Stimulated activated memory B cell treated with anti-CD40 and anti-IgM and Interleukin-4, amounts not matched to agents 10 μg/mL and 1 μg/mL and 100 μg/mL, for 72 hours (primary cell): Measurements from ENCODE around the gene KCNG2.

Source experiments
- ATAC-seq: fragments of 150-1000 bp; cut with Tn5 transposase; 2 replicates; pipeline ENCODE4 v1.10.0; 2021
- H3K27ac Mint-ChIP-seq: one replicate; pipeline ENCODE4 v1.8.0; 2022; ENCODE audit warnings: mild to moderate bottlenecking, mixed read lengths
- H3K27me3 Mint-ChIP-seq: one replicate; pipeline ENCODE4 v1.8.0; 2022; ENCODE audit warnings: mixed read lengths
- H3K36me3 Mint-ChIP-seq: one replicate; pipeline ENCODE4 v1.8.0; 2022; ENCODE audit warnings: mixed read lengths
- H3K4me1 Mint-ChIP-seq: one replicate; pipeline ENCODE4 v1.8.0; 2022; ENCODE audit warnings: mixed read lengths
- H3K4me3 Mint-ChIP-seq: one replicate; pipeline ENCODE4 v1.8.0; 2022; ENCODE audit warnings: mild to moderate bottlenecking, moderate library complexity, mixed read lengths
- H3K9me3 Mint-ChIP-seq: one replicate; pipeline ENCODE4 v1.8.0; 2022; ENCODE audit warnings: mixed read lengths

The KCNG2 gene

GRCh38 chr18:79834834-79835233 lies 37.1 kb downstream of the KCNG2 start:
- Mint-ChIP-seq H3K36me3 (peaks cover 7% of the 10 kb centered on the region), H3K27me3 (peaks cover 46% of the 10 kb centered on the region), H3K4me1 (no peaks in the 10 kb centered on the region), H3K4me3 (no peak overlapping the region), H3K9me3 (peaks cover 15% of the 10 kb centered on the region), H3K27ac (no peak overlapping the region)
- ATAC-seq, result no peak

- peaks cover 10% of the 10 kb centered on the region for H3K27me3 Mint-ChIP-seq
- peaks cover 12% of the 10 kb centered on the region for H3K4me1 Mint-ChIP-seq
- H3K36me3 Mint-ChIP-seq, result peaks cover 9% of the 10 kb centered on the region
- no peak for ATAC-seq
- H3K27ac Mint-ChIP-seq, result no peak overlapping the region
- H3K9me3 Mint-ChIP-seq, result peaks cover 19% of the 10 kb centered on the region
- H3K4me3 Mint-ChIP-seq, result no peak overlapping the region
Measured at GRCh38 chr18:79841936-79842335, 44.2 kb downstream of the KCNG2 start.

- Mint-ChIP-seq H3K9me3 (peaks cover 19% of the 10 kb centered on the region), H3K4me1 (peaks cover 12% of the 10 kb centered on the region), H3K36me3 (peaks cover 9% of the 10 kb centered on the region), H3K27ac (no peak overlapping the region), H3K4me3 (no peak overlapping the region), H3K27me3 (no peaks in the 10 kb centered on the region)
- ATAC-seq, result no peak
Measured at GRCh38 chr18:79844999-79845563, 47.3 kb downstream of the KCNG2 start.

GRCh38 chr18:79846936-79847557 lies 49.3 kb downstream of the KCNG2 start:
- peaks cover 15% of the 10 kb centered on the region for H3K9me3 Mint-ChIP-seq
- no peaks in the 10 kb centered on the region for H3K27me3 Mint-ChIP-seq
- H3K27ac Mint-ChIP-seq, result no peak overlapping the region
- no peak for ATAC-seq
- peaks cover 9% of the 10 kb centered on the region for H3K36me3 Mint-ChIP-seq
- peaks cover 12% of the 10 kb centered on the region for H3K4me1 Mint-ChIP-seq
- no peak overlapping the region for H3K4me3 Mint-ChIP-seq

- no peaks in the 10 kb centered on the region for H3K27me3 Mint-ChIP-seq
- peaks cover 2% of the 10 kb centered on the region for H3K36me3 Mint-ChIP-seq
- no peak overlapping the region for H3K27ac Mint-ChIP-seq
- peaks cover 12% of the 10 kb centered on the region for H3K4me1 Mint-ChIP-seq
- H3K9me3 Mint-ChIP-seq, result peaks cover 10% of the 10 kb centered on the region
- no peak for ATAC-seq
- H3K4me3 Mint-ChIP-seq, result no peak overlapping the region
Measured at GRCh38 chr18:79847606-79848293, 50.0 kb downstream of the KCNG2 start.

- Mint-ChIP-seq H3K27me3 (peaks cover 5% of the 10 kb centered on the region), H3K36me3 (no peaks in the 10 kb centered on the region), H3K9me3 (peaks cover 9% of the 10 kb centered on the region), H3K27ac (no peak overlapping the region), H3K4me3 (no peak overlapping the region), H3K4me1 (peaks cover 11% of the 10 kb centered on the region)
- no peak for ATAC-seq
Measured at GRCh38 chr18:79848294-79848578, 50.5 kb downstream of the KCNG2 start.

- Mint-ChIP-seq H3K36me3 (no peaks in the 10 kb centered on the region), H3K4me3 (no peak overlapping the region), H3K4me1 (peaks cover 6% of the 10 kb centered on the region), H3K27me3 (peaks cover 8% of the 10 kb centered on the region), H3K9me3 (peaks cover 6% of the 10 kb centered on the region), H3K27ac (no peak overlapping the region)
- ATAC-seq, result no peak
Measured at GRCh38 chr18:79848579-79849327, 51.0 kb downstream of the KCNG2 start.

GRCh38 chr18:79849328-79850207 lies 51.8 kb downstream of the KCNG2 start:
- no peaks in the 10 kb centered on the region for H3K36me3 Mint-ChIP-seq
- peaks cover 3% of the 10 kb centered on the region for H3K9me3 Mint-ChIP-seq
- ATAC-seq, result no peak
- no peak overlapping the region for H3K4me3 Mint-ChIP-seq
- peaks cover 2% of the 10 kb centered on the region for H3K4me1 Mint-ChIP-seq
- H3K27ac Mint-ChIP-seq, result no peak overlapping the region
- H3K27me3 Mint-ChIP-seq, result peaks cover 9% of the 10 kb centered on the region

GRCh38 chr18:79850731-79851130 lies 53.0 kb downstream of the KCNG2 start:
- Mint-ChIP-seq H3K4me1 (peaks cover 13% of the 10 kb centered on the region), H3K36me3 (no peaks in the 10 kb centered on the region), H3K4me3 (no peak overlapping the region), H3K9me3 (no peaks in the 10 kb centered on the region), H3K27me3 (peaks cover 17% of the 10 kb centered on the region), H3K27ac (no peak overlapping the region)
- no peak for ATAC-seq

GRCh38 chr18:79851489-79851888 lies 53.8 kb downstream of the KCNG2 start:
- Mint-ChIP-seq H3K27me3 (peaks cover 17% of the 10 kb centered on the region), H3K4me3 (no peak overlapping the region), H3K36me3 (no peaks in the 10 kb centered on the region), H3K4me1 (peaks cover 20% of the 10 kb centered on the region), H3K9me3 (no peaks in the 10 kb centered on the region), H3K27ac (no peak overlapping the region)
- ATAC-seq, result no peak

GRCh38 chr18:79851950-79852349 lies 54.2 kb downstream of the KCNG2 start:
- Mint-ChIP-seq H3K4me3 (no peak overlapping the region), H3K27ac (no peak overlapping the region), H3K27me3 (peaks cover 17% of the 10 kb centered on the region), H3K36me3 (no peaks in the 10 kb centered on the region), H3K9me3 (no peaks in the 10 kb centered on the region), H3K4me1 (peaks cover 24% of the 10 kb centered on the region)
- ATAC-seq, result no peak

GRCh38 chr18:79852561-79853302 lies 55.0 kb downstream of the KCNG2 start:
- peaks cover 17% of the 10 kb centered on the region for H3K27me3 Mint-ChIP-seq
- H3K4me1 Mint-ChIP-seq, result peaks cover 31% of the 10 kb centered on the region
- no peaks in the 10 kb centered on the region for H3K9me3 Mint-ChIP-seq
- H3K27ac Mint-ChIP-seq, result no peak overlapping the region
- no peak overlapping the region for H3K4me3 Mint-ChIP-seq
- H3K36me3 Mint-ChIP-seq, result no peaks in the 10 kb centered on the region
- ATAC-seq, result no peak

- Mint-ChIP-seq H3K36me3 (no peaks in the 10 kb centered on the region), H3K9me3 (no peaks in the 10 kb centered on the region), H3K27me3 (peaks cover 23% of the 10 kb centered on the region), H3K27ac (no peak overlapping the region), H3K4me3 (no peak overlapping the region), H3K4me1 (peaks cover 31% of the 10 kb centered on the region)
- no peak for ATAC-seq
Measured at GRCh38 chr18:79853303-79853992, 55.7 kb downstream of the KCNG2 start.

GRCh38 chr18:79853993-79854364 lies 56.2 kb downstream of the KCNG2 start:
- Mint-ChIP-seq H3K27ac (no peak overlapping the region), H3K9me3 (no peaks in the 10 kb centered on the region), H3K4me3 (no peak overlapping the region), H3K4me1 (peaks cover 31% of the 10 kb centered on the region), H3K27me3 (peaks cover 28% of the 10 kb centered on the region), H3K36me3 (no peaks in the 10 kb centered on the region)
- no peak for ATAC-seq
